ENCODE measurements around the gene TXLNB.

The TXLNB gene

DNA sequence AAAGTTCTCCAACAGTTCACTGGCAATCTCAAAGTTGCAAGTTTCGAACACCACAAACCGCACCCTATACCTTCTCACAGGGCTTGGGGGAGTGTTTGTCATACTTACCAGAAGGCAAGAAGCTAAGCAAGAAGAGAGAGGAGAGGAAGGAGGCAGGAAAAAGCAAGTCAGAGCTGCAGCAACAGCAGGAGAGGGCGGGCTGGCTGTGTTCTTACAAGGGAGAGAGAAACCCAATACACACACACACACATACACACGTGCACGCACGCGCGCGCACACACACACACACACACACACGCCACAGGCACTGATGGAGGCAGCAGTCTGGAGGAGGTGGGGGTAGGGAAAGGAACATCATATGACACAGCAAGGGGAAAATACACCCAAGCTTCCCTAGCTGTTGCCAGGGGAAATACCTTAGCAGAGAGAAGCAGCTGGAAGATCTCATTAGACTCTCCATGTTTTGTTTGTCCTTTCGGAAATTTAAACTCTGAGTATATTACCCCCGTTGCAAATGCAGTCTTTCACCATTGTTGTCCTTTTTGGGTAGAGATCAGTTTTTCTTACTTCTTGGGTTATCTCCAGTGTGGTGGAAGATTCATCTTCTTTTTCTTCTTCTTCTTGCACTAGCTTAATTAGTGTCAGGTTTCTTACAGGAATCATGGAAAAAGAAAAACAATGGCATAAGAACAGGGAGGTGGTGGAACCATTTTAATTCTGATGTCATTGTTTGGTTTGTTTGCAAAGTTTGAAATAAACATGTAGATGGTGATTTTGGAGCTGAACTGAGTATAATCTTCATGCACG, at the start of gene TXLNB:
TSS of gene TXLNB (minus strand) at position 186 of the 807 bp plus-strand sequence. CDS start 3,099 bp downstream, outside the sequence.
- DNase-seq = peak; percentile 77

- no peak for DNase-seq
Measured at GRCh38 chr6:139341060-139341459, 49.3 kb upstream of the TXLNB start.

GRCh38 chr6:139338795-139339194, 47.0 kb upstream of the TXLNB start:
- DNase-seq = no peak

- no peak for DNase-seq
Measured at GRCh38 chr6:139337830-139338229, 46.0 kb upstream of the TXLNB start.

DNA sequence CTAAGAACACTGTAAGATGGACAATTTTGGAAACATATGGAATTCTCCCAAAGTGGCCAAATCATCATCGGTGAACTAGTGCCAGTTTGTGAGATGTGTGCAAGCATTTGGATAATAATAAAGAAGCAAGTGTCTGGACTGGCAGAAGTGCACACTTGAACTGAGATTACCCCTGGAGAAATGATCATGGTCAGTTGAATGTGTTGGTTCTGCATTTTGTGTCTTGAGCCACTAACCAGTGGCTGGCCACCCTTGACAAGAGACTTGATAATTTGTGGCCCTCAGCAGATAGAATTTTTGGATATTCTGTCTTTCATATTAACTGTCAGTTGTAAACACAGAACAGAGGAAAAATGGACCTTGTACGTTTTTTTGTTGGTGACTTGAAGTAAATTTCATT, 45.2 kb upstream of the TXLNB start:
- no peak for DNase-seq

DNA sequence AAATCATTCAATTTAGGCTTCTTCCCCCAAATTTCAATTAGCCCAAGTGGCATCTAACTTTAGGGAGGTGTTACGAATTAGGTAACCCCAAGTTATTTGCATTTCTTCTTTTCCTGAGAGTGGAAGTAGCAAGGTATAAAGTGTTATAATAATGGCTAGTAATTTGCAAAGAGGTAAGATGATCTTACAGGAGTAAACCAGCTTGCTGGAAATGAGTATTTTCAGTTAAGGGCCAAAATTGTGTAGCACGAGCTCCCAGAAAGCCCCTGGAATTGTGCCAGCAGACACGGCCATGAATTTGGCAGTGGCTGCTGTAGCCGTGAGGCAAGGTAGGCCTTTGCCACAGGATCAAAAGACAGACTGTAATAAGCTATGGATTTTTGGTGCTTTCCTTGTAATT, 44.7 kb upstream of the TXLNB start:
- no peak for DNase-seq

DNA sequence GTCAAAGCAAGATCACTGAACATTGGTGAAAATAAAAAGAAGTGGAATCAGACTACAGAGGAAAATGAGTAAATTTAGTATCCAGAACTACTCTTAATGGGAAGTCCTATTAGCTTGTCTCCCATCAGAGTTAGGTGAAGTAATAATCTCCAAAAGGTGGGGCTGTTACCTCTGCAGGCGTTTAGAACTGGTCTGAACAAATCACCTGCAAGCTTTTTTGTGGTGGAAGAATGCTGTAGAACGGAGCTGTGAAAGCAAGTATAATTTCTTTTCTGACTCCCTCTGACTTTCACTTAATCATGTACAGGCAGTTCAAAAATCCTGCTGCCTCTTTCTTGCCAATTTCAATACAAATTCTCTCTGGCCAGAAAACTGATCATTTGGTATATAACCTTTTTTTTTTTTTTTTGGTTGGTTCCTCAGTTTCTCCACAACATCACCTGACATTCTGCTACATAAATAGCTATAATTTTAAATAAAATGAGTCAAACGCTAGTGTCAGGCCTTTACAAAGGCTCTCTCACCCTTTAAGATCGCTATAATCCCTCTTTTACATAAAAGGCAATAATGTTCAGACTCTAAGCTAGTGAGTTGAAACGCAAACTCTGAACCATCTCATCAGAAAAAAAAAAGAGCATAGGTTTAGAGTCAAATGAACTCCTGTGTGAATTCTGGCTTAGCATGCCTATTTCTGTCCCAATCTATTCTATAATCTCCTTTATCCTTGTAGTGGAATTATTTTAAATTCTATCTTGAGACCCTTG, 43.8 kb upstream of the TXLNB start:
- no peak for DNase-seq

- DNase-seq = no peak
Measured at GRCh38 chr6:139334806-139335446, 43.1 kb upstream of the TXLNB start.

DNA sequence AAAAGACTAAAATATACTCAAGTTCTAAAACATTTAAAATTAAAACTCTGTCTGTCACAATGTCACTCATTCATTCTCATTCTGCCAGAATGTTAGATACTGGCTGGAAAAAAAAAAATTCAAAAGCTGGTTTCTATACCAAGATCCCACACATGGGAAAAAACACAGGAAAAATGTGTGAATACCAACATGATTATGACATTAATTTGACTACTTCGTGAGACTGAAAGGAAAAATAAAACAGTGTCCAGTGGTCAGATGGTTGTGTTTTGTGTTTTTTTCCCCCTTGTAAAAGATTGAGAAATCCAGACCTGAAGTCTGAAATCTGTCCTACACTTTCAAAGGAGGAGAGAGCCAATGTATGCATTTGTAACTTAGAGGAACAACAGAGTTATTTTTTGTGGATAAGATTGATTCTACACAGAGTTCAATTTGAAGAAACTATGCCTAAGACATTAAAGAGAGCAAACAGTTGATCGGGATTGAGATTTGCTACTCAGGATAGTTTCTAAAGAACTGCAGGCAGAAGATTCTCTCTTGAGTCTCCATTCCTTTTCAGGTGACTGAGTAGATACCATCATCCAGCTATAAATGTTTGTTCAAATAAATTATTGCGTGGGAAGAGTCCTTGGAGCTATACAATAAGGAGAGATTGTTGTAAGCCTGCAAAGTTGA, 39.2 kb upstream of the TXLNB start:
- no peak for DNase-seq

- no peak for DNase-seq
Measured at GRCh38 chr6:139330306-139330705, 38.5 kb upstream of the TXLNB start.

DNA sequence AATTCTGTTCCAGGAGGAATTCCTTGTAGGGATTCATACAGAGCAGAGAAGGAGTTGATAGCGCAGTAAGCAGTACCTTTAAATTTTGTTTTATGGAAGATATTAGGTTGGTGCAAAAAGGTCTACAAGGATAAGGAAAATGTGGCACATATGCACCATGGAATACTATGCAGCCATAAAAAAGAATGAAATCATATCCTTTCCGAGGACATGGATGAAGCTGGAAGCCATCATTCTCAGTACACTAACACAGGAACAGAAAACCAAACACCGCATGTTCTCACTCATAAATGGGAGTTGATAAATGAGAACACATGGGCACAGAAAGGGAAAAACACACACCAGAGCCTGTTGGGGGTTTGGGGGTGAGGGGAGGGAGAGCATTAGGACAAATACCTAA, 37.4 kb upstream of the TXLNB start:
- DNase-seq = no peak

DNA sequence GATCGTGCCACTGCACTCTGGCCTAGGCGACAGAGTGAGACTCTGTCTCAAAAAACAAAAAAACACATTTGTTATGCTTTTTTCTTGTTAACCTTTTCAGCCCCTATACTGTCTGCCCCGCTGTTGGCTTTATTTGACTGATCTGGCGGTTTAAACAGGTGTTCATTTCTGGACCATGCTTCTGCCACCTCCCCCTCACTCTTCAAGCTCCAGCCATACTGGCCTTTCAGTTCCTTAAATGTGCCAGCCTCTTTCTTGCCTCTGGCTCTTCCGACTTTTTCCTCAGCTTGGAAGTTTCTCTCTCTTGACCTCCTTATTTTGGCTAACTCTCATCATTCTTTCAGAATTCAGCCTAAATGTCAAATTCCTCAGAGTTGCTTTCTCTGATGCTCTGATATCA, 35.2 kb upstream of the TXLNB start:
- DNase-seq = no peak

GRCh38 chr6:139325686-139326085, 33.9 kb upstream of the TXLNB start:
- DNase-seq = no peak

DNA sequence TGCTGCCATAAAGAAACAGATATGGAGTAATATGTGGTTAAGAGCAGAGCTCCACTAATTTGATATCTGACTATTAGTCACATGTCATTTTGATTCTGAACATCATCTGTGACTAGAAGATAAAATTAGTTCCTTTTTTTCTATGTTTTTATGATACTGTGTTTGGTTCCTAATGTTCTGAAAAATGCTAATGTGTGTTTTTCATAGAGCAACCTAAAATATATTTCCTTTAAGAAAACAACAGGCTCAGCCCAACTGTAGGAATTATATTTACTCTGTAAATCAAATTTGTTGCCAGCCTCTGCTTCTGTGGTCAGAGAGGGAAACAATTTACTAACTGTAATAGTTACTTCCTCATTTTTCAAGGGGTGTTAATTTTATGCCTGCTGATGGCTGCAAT, 33.3 kb upstream of the TXLNB start:
- no peak for DNase-seq

GRCh38 chr6:139324301-139324555, 32.4 kb upstream of the TXLNB start:
- no peak for DNase-seq

GRCh38 chr6:139323511-139324300, 31.9 kb upstream of the TXLNB start:
- DNase-seq = peak; percentile 67

GRCh38 chr6:139320081-139320480, 28.3 kb upstream of the TXLNB start:
- DNase-seq = no peak

GRCh38 chr6:139316622-139317317, 25.0 kb upstream of the TXLNB start:
- DNase-seq = no peak

DNA sequence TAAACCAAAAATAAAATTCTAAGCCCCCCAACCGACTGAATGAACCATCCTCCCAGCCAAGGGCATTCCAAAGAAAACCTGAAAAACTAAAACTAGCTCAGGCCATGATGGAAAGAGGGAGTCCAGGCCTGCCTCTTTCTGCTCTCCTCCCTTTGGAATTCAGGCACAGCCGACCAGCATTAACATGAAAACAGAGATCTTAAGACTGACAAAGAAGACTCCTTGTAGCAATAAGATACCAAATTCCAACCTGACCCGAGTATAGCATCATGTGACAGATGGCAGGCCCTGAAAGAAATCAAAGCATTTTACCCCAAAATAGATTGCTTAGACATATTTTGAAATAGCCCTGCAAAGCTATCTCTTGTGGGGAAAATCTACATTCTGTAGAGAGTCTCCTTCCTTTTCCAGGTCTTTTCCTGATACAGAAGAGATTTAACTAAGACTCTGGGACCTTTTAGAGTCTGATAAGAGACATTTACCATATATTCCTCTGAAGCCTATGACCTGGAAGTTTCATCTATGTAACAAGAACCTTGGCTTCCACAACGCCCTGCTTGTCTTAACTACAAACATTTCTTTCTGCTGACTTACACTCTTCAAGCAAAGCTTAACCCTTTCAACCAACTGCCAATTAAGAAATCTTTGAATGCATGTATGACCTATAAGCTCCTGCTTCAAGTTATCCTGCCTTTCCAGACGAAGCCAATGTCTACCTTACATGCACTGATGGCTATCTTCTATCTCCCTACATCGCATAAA, 22.2 kb upstream of the TXLNB start:
- no peak for DNase-seq

- no peak for DNase-seq
Measured at GRCh38 chr6:139313229-139313628, 21.4 kb upstream of the TXLNB start.

DNA sequence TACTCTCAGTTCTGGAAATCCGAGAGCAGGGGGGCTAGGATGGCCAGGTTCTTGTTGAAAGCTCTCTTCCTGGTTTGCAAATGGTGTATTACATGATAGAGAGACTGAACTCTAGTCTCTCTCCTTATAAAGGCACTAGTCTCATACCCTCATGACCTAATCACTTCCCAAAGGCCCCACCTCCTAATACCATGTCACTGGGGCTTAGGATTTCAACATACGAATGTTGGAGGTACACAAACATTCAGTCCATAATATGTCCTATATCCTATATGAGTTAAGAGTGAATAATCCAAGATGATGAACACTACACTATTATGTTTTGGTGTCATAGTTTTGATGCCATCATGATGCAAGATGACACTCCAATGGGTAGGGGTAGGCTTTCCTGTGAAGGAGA, 20.0 kb upstream of the TXLNB start:
- no peak for DNase-seq
